Prostate gland (tissue), 2 donors: ENCODE results near the gene BTF3L4. TPM values are rescaled to one million over a fixed set of nuclear protein-coding genes. Genes with fewer than 3 reads are reported as not detected.
"Not testable (repeated sequence)": the region's sequence is repeated elsewhere in the genome, so short reads cannot be mapped to it uniquely, and the experiment has no call there.

Experiments used
- DNase-seq: peaks from one replicate; pipeline ENCODE4 v3.0.0-alpha.2; 2019; ENCODE audit warnings: low spot score
- H3K27ac ChIP-seq, 2 donors: fragments of 200-600 bp; sonication (generic); 2 replicates each; pipeline ENCODE4 v1.5.1; 2017 to 2019
- H3K27me3 ChIP-seq: fragments of 200-600 bp; sonication (generic); replicated peaks from 2 replicates; pipeline ENCODE4 v1.5.1; 2019; ENCODE audit not compliant: insufficient read depth
- H3K36me3 ChIP-seq, 2 donors: fragments of 200-600 bp; sonication (generic); 1 replicate in 1 of 2; 2 replicates in 1 of 2; pipeline versions ENCODE4 v1.5.1 to v1.8.1; 2017 to 2019
- H3K4me1 ChIP-seq: fragments of 200-600 bp; sonication (generic); replicated peaks from 2 replicates; pipeline ENCODE4 v1.5.1; 2019
- H3K4me3 ChIP-seq, 2 donors: fragments of 200-600 bp; sonication (generic); 2 replicates each; pipeline ENCODE4 v1.5.1; 2017 to 2019
- H3K9me3 ChIP-seq: fragments of 200-600 bp; sonication (generic); 2 replicates; pipeline ENCODE4 v1.5.1; 2017
- CTCF ChIP-seq, 4 experiments: fragments of 200-600 bp in 2 of 4; fragments of 450-650 bp in 2 of 4; sonication (generic) in 2 of 4; IDR thresholded peaks; 1 replicate in 3 of 4; 2 replicates in 1 of 4; pipeline ENCODE4 v1.5.1; 2016 to 2019; ENCODE audit warnings: antibody characterized with exemption in 4 of 4, mild to moderate bottlenecking in 2 of 4, moderate library complexity in 2 of 4
- POLR2A ChIP-seq: fragments of 450-650 bp; IDR thresholded peaks from one replicate; pipeline ENCODE4 v1.6.1; 2016; ENCODE audit warnings: antibody characterized with exemption, mild to moderate bottlenecking
- POLR2AphosphoS5 ChIP-seq: sonication (generic); formaldehyde crosslinking; IDR thresholded peaks from one replicate; pipeline ENCODE4 v1.6.1; 2017; ENCODE audit warnings: antibody characterized with exemption
- WGBS: methylation state at CpG from one replicate; pipeline ENCODE4 v1.1.5; 2018; 5-methylcytosine and 5-hydroxymethylcytosine counted together
- intact Hi-C: fragments of 100-400 bp; cut with DNase I; formaldehyde crosslinking; loops from one replicate; pipeline ENCODE4 v1.14.2; 2022
- total RNA-seq, 2 donors: library from RNA; depleted of rRNA; stranded (reverse); fragments of >200 nt; gene quantifications; one replicate each; pipeline ENCODE4 v1.1.0, GENCODE V29; 2016

Gene BTF3L4
- total RNA-seq, 2 donors from 2014 or later = 34.7 to 39.0 TPM

GRCh38 chr1:52063192-52063591 is 7.1 kb downstream of the BTF3L4 start:
- intact Hi-C loops = no loop called here
- Histone ChIP-seq H3K4me3 (no peak overlapping the region), H3K36me3 (peaks cover 0 to 10% of the 10 kb centered on the region in 2 donors), H3K9me3 (no peaks in the 10 kb centered on the region), H3K4me1 (peaks cover 2% of the 10 kb centered on the region), H3K27me3 (no peaks in the 10 kb centered on the region), H3K27ac (no peak overlapping the region)
- 69% methylated on average over 2 of the region's 2 CpGs for WGBS
- no peak for TF ChIP-seq POLR2AphosphoS5
- no peak for TF ChIP-seq CTCF (IDR thresholded peaks at IDR 0.05)
- TF ChIP-seq POLR2A = no peak
- DNase-seq = no peak

GRCh38 chr1:52070704-52071103 is 14.6 kb downstream of the BTF3L4 start:
- WGBS = 90% methylated on average over 4 of the region's 4 CpGs
- intact Hi-C loops = no loop called here
- TF ChIP-seq CTCF (IDR thresholded peaks at IDR 0.05) (no peak), POLR2AphosphoS5 (no peak), POLR2A (no peak)

GRCh38 chr1:52072291-52072690 is 16.2 kb downstream of the BTF3L4 start:
- no peak for DNase-seq
- intact Hi-C loops = no loop called here
- WGBS = 76% methylated on average over 6 of the region's 6 CpGs
- Histone ChIP-seq H3K27ac (no peak overlapping the region), H3K36me3 (no peaks in the 10 kb centered on the region), H3K4me1 (no peaks in the 10 kb centered on the region), H3K9me3 (no peaks in the 10 kb centered on the region), H3K4me3 (no peak overlapping the region), H3K27me3 (no peaks in the 10 kb centered on the region)
- TF ChIP-seq CTCF (IDR thresholded peaks at IDR 0.05) (no peak), POLR2A (no peak), POLR2AphosphoS5 (no peak)

More at GRCh38 chr1:52070704-52071103, 14.6 kb downstream of the BTF3L4 start:
- no peak for DNase-seq
- Histone ChIP-seq H3K27me3 (no peaks in the 10 kb centered on the region), H3K4me3 (no peak overlapping the region), H3K9me3 (no peaks in the 10 kb centered on the region), H3K4me1 (no peaks in the 10 kb centered on the region), H3K36me3 (peaks cover 0 to 4% of the 10 kb centered on the region in 2 donors), H3K27ac (no peak overlapping the region)

- H3K4me3 ChIP-seq, H3K9me3 ChIP-seq, H3K27me3 ChIP-seq, H3K4me1 ChIP-seq, DNase-seq, H3K27ac ChIP-seq, H3K36me3 ChIP-seq, intact Hi-C loops: not testable (repeated sequence)
- 99% methylated on average over 6 of the region's 6 CpGs for WGBS
Measured at GRCh38 chr1:52077277-52077676, 21.2 kb downstream of the BTF3L4 start.

GRCh38 chr1:52080014-52080415 is 23.9 kb downstream of the BTF3L4 start:
- Histone ChIP-seq H3K9me3 (no peaks in the 10 kb centered on the region), H3K36me3 (no peaks in the 10 kb centered on the region), H3K4me3 (no peak overlapping the region), H3K27me3 (no peaks in the 10 kb centered on the region), H3K4me1 (no peaks in the 10 kb centered on the region), H3K27ac (no peak overlapping the region)
- 65% methylated on average over 3 of the region's 3 CpGs for WGBS
- intact Hi-C loops = no loop called here
- no peak for TF ChIP-seq CTCF (IDR thresholded peaks at IDR 0.05)
- TF ChIP-seq POLR2AphosphoS5 = no peak
- TF ChIP-seq POLR2A = no peak
- DNase-seq = no peak

- H3K36me3 ChIP-seq, DNase-seq, H3K4me1 ChIP-seq: not testable (repeated sequence)
Measured at GRCh38 chr1:52087892-52088291, 31.8 kb downstream of the BTF3L4 start.

GRCh38 chr1:52094300-52094699 is 38.2 kb downstream of the BTF3L4 start:
- H3K4me1 ChIP-seq, H3K27ac ChIP-seq, H3K27me3 ChIP-seq, H3K36me3 ChIP-seq, H3K4me3 ChIP-seq, DNase-seq, intact Hi-C loops, H3K9me3 ChIP-seq: not testable (repeated sequence)
- 96% methylated on average over 7 of the region's 7 CpGs for WGBS

More at GRCh38 chr1:52087892-52088291, 31.8 kb downstream of the BTF3L4 start:
- H3K27me3 ChIP-seq, H3K9me3 ChIP-seq, H3K27ac ChIP-seq, H3K4me3 ChIP-seq, intact Hi-C loops: not testable (repeated sequence)
